GM12874 (cell line): ENCODE results near the gene RNF225.

Experiments used
- CTCF ChIP-seq: IDR thresholded peaks from 2 replicates; pipeline ENCODE4 v1.5.1; 2011; ENCODE audit warnings: low read depth, mild to moderate bottlenecking, control low read depth, low read length, moderate library complexity; ENCODE audit not compliant: insufficient read depth

RNF225 gene

GRCh38 chr19:58367698-58368454 is 27.6 kb upstream of the RNF225 start:
- no peak for TF ChIP-seq CTCF

GRCh38 chr19:58368561-58369360 is 26.7 kb upstream of the RNF225 start:
- no peak for TF ChIP-seq CTCF

GRCh38 chr19:58372311-58373133 is 22.9 kb upstream of the RNF225 start:
- TF ChIP-seq CTCF = no peak

GRCh38 chr19:58374200-58374599 is 21.3 kb upstream of the RNF225 start:
- no peak for TF ChIP-seq CTCF

- TF ChIP-seq CTCF = no peak
Measured at GRCh38 chr19:58379246-58379645, 16.2 kb upstream of the RNF225 start.

- TF ChIP-seq CTCF = no peak
Measured at GRCh38 chr19:58380037-58380661, 15.3 kb upstream of the RNF225 start.
